ENCODE measurements around the gene KAT6B.
A peak's percentile ranks its signal among the peaks of the same experiment; 100 is the strongest.

Gene KAT6B

DNA sequence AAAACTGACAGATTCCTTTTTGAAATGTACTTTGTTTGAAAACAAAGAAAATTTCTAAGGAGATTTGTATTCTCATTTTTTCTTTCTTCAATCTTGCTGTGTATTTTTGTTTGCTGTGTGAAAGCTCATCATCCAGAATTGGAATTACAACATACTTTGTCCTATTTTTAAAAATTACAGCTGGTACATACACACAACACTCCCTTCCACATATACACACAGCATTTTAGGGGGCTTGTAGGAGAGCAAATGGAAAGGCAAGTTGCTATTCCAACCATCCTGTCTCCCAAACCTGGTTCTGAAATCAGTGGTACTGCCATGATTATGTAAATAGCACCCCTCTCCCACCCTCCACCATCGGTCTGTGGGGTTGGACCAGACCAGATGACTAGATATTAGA is 184.0 kb downstream of the KAT6B start:
- no peak for DNase-seq

DNA sequence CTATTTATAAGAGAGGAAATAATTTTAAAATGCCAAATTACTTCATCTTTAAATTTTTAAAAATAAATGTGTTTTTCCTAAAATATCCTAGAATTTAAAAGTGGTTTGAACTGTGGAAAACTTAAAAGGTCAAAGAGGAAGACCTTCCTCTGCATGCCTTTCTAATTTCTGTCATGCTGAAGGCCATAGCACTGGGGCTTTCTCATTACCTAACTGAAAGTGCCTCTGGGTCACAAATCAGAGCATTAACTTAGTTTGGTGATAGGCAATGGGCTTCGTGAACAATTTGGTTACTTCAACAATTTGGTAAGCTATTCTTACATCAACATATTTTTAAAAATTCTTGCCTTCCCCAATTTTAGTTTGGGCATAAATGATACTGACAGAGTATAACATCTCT is 184.8 kb downstream of the KAT6B start:
- no peak for DNase-seq

DNA sequence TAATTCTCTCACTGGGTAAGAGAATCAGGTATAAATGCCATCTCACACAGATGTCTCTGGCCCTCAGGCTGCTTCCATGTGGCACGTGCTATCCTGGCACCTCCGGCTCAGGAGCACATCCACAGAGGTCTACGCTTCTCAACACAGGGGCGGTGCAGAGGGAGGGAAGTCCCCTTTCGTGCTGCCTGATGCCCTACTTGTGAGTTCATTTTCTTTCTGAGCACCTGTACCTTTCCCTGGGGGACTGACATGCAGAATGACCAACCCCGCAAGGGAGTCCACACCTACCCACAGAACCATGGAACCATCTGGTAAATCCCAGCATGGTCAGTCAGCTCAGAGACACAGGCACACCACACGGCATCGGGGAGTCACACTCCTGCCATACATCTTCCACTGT is 186.1 kb downstream of the KAT6B start:
- no peak for DNase-seq

DNA sequence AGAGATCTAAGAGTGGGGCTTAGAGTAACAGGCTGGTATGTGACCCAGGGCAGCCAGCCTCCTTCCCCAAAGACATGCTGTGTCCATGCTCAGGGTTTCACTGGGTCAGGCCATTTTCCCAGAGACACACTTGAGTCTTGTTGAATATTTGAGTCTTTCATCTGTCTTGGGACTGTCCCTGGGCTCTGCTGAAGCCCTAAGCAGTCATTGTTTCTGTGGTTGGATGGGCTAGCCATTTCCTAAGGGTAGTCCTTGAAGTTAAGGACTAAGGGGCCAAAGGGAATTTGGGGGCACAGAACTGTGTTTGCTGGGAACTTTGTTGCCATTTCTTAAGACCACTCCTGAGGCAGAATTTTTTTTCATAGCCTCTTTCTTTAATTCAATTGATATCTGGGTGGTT is 186.6 kb downstream of the KAT6B start:
- no peak for DNase-seq

DNA sequence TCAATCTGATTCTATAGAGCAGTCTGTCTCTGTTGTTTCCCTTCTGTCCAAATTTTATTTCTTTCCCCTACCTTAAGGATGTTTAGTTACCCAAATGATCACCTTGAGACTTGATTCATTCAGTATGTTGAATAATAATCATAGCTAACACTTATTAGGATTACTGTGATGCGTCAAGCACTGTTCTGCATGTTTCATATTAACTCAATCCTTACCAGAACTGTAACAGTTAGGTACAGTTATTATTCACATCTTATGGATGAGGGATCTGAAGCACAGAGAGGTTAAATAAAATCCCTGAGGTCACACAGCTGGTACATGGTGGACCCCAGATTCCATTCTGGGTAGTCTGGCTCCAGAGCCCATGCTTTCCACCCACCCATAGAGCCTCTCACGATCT is 187.1 kb downstream of the KAT6B start:
- no peak for DNase-seq

DNA sequence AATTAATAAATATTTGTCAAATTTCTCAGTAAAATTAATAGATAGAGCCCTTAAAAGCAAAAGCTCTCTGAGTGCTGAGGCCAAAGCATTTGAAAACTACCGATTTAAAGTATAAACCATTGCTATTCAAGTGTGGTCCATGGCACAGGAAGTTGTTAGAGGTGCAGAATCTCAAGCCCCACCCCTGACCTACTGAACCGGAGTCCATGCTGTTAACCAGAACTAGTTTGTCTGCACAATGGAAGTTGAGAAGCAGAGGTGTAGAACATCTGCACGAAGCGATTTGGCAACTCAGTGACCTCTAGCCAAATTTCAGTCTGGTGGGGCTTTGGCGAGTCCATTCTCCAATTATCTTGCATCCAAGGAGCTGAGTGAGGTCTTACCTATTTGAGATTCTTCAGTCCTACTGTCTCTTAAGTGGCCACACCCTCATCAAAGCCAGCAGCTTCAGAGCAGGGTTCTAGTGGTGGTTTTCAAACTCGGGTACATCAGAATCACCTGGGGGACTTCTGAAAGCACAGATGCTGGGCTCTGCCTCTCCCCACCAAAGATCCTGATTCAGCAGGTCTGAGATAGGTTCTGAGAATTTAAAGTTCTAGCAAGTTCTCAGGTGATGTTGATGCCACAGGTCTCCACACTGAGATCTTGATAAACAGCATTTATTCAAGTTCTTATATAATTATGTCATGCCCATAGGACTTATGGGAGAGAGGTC is 188.3 kb downstream of the KAT6B start:
- DNase-seq: no peak

DNA sequence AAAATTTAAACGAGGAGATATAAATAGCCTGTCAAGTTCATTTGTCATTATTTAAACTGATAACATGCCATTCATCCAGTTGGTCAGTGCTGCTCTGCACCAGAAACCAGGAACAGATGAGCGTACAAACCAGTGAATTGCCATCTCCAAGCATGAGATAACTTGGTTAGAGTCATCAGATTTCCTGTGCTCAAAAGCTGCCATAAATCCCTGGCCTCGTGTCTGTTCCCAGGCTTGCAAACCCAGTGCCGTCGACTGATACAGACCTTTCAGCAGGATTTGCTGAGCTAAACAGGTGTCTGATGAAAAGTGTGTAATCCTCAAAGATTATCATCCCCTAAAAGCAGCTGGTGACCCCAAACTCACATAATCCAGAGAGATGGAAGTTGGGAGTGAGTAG is 189.0 kb downstream of the KAT6B start:
- no peak for DNase-seq

DNA sequence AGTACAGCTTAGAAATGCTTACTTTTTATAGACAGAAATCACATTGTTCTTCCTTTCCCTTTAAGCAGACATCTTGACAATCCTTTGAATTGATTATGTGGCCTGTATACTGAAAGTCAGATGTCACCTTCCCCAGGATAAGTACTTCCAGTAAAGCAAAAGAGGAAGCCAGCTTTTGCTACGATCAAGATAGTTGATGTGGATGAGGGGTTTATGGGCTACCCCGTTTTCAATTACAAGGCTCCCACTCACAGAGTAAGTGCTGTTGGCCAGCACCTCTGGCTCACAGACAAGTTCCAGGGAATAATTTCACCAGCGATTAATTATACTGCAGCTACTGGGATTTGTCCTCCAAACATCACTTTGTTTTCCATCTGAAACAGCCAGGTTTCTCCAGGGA is 189.9 kb downstream of the KAT6B start:
- DNase-seq: no peak

DNA sequence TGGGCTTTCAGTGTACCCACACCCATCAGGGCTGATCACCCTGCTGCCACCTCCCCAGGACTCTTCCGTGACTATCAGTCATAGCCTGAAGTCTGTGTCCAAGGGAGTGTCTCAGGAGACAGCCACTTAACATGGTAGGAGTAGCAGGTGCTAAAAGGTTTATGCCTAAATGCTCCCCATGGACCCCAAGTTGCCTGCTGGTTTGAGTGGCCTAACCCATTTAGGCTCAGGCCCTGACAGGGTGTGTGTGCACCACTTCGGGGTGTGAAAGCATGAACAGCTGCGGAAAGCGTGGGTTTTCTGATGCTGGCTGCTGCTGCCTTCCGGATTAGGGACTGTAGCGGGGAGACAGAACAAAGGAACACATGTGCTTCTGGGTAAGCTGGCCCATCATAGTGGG is 191.9 kb downstream of the KAT6B start:
- no peak for DNase-seq

DNA sequence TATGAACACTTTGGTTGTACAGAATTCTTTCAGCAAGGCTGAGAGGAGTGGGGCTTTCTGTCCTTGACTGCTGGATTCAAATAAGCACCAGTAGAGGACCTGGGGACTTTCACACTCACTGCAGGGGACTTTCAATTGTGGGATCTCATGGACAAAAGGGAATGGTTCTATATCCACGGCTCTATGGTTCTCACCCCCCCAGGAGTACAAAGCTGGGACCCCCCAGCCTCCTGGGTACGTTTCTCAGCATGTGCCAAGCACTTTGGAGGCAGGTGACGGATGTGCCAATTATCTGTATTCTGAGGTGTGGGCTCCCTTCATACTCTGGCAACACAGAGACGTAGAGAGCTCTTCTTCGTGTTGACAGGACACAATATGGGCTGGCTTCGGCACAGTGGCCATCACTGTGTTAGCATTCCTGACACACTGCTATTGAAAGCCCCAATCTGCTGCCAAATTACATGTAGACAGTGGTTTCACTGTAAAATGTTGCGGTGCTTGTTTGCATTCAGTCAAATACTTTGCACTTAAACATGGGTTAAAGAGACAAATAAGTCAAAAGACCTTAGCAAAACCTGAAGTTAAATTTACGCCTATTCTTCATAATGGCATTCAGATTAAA is 192.4 kb downstream of the KAT6B start:
- DNase-seq: peak in 1 of 58 donors; percentile 20

DNA sequence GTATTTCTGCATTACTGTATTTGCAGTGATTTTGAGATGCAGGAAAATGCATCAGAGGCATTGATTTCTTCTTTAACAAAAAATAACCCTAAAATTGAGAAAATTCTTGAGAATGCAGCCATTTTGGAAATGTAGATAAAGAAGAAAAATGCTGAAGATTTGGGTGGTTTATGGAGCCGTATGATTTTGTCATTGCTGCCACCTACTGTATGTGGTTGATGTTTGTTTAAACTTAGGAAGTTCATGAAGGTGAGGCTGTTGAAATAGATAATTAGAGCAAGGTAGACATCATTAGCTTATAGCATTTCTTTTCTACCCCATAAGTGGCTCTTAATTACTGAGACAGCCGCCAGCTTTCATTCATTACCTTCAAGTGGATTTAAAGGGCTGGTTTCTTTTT is 193.0 kb downstream of the KAT6B start:
- DNase-seq: peak in 1 of 58 donors; percentile 29

DNA sequence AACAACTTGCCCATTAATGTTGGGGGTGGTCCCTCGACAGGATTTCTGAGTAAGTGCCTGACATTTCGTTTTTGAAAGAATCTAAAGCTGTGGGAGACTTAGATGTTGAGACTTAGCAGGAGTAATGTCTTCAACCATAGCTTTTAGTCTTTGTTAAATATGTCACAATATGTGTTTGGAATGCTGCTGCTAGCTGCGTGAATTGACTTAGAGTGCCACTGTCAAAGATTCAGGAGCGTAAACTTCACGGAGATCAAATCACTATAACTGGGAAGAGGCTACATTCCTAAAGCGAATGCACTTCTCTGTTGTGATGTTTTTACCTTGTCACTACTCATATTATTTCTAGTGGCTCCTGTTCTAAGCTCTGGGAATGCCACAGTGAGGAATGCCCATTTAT is 193.8 kb downstream of the KAT6B start:
- DNase-seq: no peak

DNA sequence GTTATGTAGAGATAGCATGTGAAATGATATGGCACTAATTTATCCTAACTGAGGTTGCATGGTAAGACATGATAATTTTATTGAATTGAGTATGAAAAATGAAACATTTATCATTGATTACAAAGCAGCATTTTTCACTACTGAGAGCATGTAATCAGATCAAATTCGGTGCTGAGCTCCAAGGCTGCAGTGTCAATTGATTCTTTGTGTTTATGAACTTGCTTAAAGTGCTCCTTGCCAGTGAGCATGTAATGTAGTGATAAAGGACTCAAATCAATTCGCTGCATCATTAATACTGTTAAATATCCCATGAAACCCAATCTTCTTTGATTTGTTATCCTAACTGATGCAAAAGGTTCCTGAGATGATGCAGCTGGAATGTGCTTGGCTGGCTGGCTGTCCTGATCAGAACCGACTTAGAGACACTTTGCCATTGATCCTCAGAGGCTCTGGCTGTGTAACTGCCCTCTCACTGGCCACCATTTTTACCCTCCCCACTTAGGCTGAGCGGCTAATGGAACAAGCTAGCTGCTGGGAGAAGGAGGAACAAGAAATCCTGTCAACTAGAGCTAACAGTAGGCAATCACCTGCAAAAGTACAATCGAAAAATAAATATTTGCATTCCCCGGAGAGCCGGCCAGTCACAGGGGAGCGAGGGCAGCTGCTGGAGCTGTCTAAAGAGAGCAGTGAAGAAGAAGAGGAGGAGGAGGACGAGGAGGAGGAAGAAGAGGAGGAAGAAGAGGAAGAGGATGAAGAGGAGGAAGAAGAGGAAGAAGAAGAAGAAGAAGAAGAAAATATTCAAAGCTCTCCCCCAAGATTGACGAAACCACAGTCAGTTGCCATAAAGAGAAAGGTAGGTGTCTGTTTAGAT is 195.2 kb downstream of the KAT6B start:
- DNase-seq: no peak

DNA sequence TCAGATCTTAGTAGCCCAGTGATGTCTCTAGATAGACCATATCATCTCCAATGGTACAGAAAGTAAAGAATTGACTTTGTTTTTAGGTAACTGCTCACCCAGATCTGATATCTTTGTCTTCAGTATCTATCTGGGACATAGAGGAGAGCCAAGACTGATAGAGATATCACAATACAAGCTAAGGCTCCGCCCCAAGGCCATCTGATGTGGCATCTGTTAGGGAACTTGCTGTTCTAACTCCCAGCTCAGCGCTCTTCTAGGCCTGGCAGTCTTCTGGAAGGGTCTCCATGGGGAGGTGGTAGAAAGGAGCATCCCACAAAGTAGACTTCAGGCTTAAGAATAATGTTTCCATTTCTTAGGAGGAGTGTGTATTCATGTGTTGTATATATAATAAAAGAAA is 196.7 kb downstream of the KAT6B start:
- no peak for DNase-seq

DNA sequence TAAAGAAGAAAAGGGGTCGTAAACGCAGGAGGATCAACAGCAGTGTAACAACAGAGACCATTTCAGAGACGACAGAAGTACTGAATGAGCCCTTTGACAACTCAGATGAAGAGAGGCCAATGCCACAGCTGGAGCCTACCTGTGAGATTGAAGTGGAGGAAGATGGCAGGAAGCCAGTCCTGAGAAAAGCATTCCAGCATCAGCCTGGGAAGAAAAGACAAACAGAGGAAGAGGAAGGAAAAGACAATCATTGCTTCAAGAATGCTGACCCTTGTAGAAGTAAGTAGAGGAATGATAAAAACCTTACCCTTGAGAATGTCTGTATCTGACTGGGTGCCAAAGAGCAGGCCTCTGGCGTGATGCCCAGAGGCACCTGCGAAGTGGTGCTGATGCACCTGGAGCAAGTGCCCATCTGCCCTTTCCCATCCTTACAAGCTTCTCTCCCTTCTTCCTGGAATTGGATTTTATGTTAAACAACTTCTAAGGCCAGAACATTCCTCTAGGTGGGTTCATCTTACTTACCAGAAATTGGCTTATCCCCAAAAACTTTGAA is 198.6 kb downstream of the KAT6B start:
- peak in 1 of 58 donors; percentile 12 for DNase-seq

DNA sequence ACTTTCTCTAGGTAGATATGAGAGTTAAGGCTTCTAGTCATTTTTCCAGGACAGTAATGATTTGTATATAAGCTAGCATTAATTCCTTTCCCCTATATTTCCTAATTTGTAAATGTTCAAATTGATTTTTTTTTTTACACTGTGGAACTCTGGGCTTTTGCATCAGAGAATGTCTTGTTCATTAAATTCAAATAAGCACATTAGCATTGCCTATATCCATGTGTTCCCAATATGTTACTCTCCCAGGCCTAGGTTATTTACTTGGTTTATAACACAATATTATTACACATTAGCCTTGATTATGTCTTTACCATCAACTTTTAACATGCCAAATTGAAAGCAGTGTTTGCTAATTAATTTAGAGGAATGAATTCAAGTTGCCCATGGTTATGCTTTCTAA is 201.6 kb downstream of the KAT6B start:
- no peak for DNase-seq

DNA sequence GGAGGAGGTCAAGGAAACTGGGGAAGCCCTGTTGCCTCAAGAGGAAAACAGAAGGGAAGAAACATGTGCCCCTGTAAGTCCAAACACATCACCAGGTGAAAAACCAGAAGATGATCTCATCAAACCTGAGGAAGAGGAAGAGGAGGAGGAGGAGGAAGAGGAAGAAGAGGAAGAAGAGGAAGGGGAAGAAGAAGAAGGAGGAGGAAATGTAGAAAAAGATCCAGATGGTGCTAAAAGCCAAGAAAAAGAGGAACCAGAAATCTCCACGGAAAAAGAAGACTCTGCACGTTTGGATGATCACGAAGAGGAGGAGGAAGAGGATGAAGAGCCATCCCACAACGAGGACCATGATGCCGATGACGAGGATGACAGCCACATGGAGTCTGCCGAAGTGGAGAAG is 202.3 kb downstream of the KAT6B start:
- no peak for DNase-seq

DNA sequence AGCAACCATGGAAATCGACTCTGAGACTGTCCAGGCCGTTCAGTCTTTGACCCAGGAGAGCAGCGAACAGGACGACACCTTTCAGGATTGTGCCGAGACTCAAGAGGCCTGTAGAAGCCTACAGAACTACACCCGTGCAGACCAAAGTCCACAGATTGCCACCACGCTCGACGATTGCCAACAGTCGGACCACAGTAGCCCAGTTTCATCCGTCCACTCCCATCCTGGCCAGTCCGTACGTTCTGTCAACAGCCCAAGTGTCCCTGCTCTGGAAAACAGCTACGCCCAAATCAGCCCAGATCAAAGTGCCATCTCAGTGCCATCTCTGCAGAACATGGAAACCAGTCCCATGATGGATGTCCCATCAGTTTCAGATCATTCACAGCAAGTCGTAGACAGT is 203.0 kb downstream of the KAT6B start:
- no peak for DNase-seq

DNA sequence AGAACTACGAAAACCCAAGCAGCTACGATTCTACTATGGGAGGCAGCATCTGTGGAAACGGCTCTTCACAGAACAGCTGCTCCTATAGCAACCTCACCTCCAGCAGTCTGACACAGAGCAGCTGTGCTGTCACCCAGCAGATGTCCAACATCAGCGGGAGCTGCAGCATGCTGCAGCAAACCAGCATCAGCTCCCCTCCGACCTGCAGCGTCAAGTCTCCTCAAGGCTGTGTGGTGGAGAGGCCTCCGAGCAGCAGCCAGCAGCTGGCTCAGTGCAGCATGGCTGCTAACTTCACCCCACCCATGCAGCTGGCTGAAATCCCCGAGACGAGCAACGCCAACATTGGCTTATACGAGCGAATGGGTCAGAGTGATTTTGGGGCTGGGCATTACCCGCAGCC is 203.5 kb downstream of the KAT6B start:
- no peak for DNase-seq

DNA sequence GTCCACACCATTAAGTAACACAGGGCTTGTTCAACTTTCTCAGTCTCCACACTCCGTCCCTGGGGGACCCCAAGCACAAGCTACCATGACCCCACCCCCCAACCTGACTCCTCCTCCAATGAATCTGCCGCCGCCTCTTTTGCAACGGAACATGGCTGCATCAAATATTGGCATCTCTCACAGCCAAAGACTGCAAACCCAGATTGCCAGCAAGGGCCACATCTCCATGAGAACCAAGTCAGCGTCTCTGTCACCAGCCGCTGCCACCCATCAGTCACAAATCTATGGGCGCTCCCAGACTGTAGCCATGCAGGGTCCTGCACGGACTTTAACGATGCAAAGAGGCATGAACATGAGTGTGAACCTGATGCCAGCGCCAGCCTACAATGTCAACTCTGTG is 204.0 kb downstream of the KAT6B start:
- DNase-seq: no peak

DNA sequence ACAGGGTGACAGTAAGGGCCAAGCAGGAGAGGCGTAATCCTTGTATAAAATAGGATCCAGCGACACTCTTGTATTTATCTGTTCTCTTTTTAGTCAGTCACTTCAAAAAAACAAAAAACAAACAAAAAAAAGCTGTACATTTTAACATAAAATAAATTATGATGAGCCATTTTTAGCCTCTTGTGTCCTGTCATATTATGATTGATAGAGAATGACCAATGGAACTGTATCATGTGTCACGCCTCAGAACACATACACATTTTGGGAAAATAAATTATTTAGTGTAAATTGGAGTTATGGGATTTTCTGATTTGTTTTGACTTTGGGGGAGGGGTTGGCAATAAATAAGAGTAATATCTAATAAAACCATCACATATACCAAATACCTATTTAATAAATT is 205.7 kb downstream of the KAT6B start:
- no peak for DNase-seq

DNA sequence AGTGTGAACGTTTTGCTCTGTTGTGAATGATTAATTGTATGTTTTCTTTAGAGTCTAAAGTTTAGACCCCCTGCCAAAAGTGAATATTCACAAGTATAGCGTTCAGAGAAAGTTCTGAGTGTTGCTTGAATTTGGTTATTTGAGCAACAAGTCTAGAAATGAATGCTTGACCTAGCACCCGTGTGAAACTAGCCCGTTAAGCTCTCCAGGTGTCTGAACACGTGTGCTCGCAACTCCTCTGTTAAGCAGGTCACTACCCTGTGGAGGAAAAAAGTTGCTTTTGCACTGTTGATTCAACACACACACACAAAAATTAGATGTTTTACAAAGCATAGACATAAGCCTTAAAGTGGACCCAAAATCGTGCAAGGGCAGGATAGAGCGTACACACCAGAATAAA is 206.4 kb downstream of the KAT6B start:
- no peak for DNase-seq

Data from anterior cingulate cortex (tissue), 58 donors.